H1 (cell line): ENCODE measurements around the gene BCAP31.

Experiments used
- EP300 ChIP-seq, 2 experiments: IDR thresholded peaks; 1 replicate in 1 of 2; 2 replicates in 1 of 2; pipeline ENCODE4 v1.6.1; 2011 to 2012; ENCODE audit warnings: low read depth in 2 of 2, low read length in 2 of 2, mild to moderate bottlenecking in 2 of 2, borderline replicate concordance in 1 of 2, inconsistent platforms in 1 of 2, moderate library complexity in 1 of 2
- EZH2 ChIP-seq: fragments of 200-600 bp; sonication (generic); IDR thresholded peaks from 2 replicates; pipeline ENCODE4 v1.7.1; 2012; ENCODE audit warnings: low read depth, mild to moderate bottlenecking, moderate library complexity, low read length, inconsistent platforms; ENCODE audit not compliant: severe bottlenecking
- GABPA ChIP-seq: IDR thresholded peaks from 2 replicates; pipeline ENCODE4 v1.6.1; 2011; ENCODE audit warnings: mild to moderate bottlenecking, low read length, moderate library complexity, borderline replicate concordance; ENCODE audit not compliant: insufficient read depth
- POLR2A ChIP-seq, 2 experiments: IDR thresholded peaks; 1 replicate in 1 of 2; 2 replicates in 1 of 2; pipeline ENCODE4 v1.6.1; 2011; ENCODE audit warnings: low read depth in 2 of 2, low read length in 2 of 2, mild to moderate bottlenecking in 2 of 2; ENCODE audit errors: control extremely low read depth in 1 of 2
- RAD21 ChIP-seq, 2 experiments: IDR thresholded peaks in 1 of 2; conservative IDR thresholded peaks in 1 of 2; 2 replicates each; pipeline ENCODE4 v1.6.1; 2011; ENCODE audit warnings: low read depth in 2 of 2, low read length in 2 of 2, improper control_type of control experiment in 1 of 2, inconsistent platforms in 1 of 2, mild to moderate bottlenecking in 1 of 2, moderate library complexity in 1 of 2
- RFX5 ChIP-seq: IDR thresholded peaks from 2 replicates; pipeline ENCODE4 v1.6.1; 2011; ENCODE audit warnings: low read depth, low read length, improper control_type of control experiment, borderline replicate concordance
- SIN3A ChIP-seq, 2 experiments: IDR thresholded peaks in 1 of 2; conservative IDR thresholded peaks in 1 of 2; 2 replicates each; pipeline ENCODE4 v1.6.1; 2011 to 2012; ENCODE audit warnings: low read length in 2 of 2, improper control_type of control experiment in 1 of 2, low read depth in 1 of 2, mild to moderate bottlenecking in 1 of 2
- ZNF274 ChIP-seq: IDR thresholded peaks from 2 replicates; pipeline ENCODE4 v1.7.0; 2012; ENCODE audit warnings: low read length, borderline replicate concordance; ENCODE audit errors: extremely low read depth
- TF ChIP-seq, protein P1 (sequence below): IDR thresholded peaks from 2 replicates; pipeline ENCODE4 v1.6.1; 2012; ENCODE audit warnings: inconsistent platforms
- TF ChIP-seq, protein P2 (sequence below), 3 experiments: IDR thresholded peaks; 1 replicate in 2 of 3; 2 replicates in 1 of 3; pipeline versions ENCODE4 v1.5.1 to v1.6.1; 2011; ENCODE audit warnings: low read length in 3 of 3, mild to moderate bottlenecking in 3 of 3, inconsistent platforms in 2 of 3, low read depth in 1 of 3, moderate library complexity in 1 of 3; ENCODE audit not compliant: insufficient read depth in 1 of 3; ENCODE audit errors: control extremely low read depth in 1 of 3

DNA sequence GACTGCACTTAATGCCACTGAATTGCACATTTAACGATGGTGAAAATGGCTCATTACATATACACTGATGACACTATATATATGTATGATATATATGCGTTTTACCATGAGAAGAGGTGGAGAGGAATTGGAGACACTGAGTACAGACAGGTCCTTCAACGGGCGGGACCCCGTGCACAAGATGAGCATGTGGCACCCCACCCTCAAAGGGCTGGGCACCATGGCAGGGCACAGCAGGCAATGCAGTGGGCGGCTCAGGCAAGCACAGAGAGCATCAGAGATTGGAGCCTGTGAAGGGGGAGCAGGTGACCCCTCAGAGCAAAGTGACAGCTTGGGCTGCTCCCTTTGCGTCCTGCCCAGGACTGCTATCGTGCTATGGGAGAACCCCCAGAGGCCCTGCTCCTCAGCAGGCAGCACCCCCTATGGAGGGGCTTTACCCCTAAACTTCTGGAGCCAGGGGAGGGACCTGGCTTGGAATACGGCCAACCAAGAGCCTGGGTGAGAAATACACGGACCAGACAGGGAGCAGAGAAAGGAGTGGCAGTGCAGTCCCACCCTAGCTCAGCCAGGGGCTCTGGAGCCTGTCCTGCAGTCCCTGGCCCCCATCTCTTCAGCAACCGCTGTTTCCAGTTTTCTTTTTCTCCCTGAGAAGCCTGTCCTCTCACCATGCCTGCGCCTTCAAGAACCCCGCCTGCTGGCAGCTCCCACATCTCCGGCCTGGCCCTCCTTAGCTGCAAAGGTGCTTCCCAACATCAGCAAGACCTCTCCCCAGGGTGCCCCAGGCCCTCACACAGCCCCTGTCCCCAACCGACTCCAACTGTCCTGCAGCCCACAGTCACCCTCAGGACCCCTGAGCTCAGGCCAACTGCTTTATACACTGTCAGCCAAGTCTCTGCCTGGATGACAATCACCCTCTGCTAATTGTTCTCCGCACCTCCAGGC, 26.0 kb downstream of the BCAP31 start:
- TF ChIP-seq RAD21 (IDR thresholded peaks at IDR 0.05 in 1 of 2, conservative IDR thresholded peaks at IDR 0.05 in 1 of 2; ENCODE audit: low read depth in 2 of 2, low read length in 2 of 2) (no peak), EZH2 (no peak), GABPA (no peak), EP300 (IDR thresholded peaks at IDR 0.05; ENCODE audit: borderline replicate concordance in 1 of 2, low read depth in 2 of 2, low read length in 2 of 2) (no peak), POLR2A (IDR thresholded peaks at IDR 0.05; ENCODE audit: control extremely low read depth in 1 of 2, low read depth in 2 of 2, low read length in 2 of 2) (peak in 1 of 2 experiments; percentile 21; a peak in 1 of 3 replicates), RFX5 (no peak), SIN3A (conservative IDR thresholded peaks at IDR 0.05 in 1 of 2, IDR thresholded peaks at IDR 0.05 in 1 of 2; ENCODE audit: low read depth in 1 of 2, low read length in 2 of 2) (no peak), ZNF274 (no peak)
- TF ChIP-seq, protein P1, sequence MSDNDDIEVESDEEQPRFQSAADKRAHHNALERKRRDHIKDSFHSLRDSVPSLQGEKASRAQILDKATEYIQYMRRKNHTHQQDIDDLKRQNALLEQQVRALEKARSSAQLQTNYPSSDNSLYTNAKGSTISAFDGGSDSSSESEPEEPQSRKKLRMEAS, result no peak
- TF ChIP-seq, protein P2, sequence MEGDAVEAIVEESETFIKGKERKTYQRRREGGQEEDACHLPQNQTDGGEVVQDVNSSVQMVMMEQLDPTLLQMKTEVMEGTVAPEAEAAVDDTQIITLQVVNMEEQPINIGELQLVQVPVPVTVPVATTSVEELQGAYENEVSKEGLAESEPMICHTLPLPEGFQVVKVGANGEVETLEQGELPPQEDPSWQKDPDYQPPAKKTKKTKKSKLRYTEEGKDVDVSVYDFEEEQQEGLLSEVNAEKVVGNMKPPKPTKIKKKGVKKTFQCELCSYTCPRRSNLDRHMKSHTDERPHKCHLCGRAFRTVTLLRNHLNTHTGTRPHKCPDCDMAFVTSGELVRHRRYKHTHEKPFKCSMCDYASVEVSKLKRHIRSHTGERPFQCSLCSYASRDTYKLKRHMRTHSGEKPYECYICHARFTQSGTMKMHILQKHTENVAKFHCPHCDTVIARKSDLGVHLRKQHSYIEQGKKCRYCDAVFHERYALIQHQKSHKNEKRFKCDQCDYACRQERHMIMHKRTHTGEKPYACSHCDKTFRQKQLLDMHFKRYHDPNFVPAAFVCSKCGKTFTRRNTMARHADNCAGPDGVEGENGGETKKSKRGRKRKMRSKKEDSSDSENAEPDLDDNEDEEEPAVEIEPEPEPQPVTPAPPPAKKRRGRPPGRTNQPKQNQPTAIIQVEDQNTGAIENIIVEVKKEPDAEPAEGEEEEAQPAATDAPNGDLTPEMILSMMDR (IDR thresholded peaks at IDR 0.05; ENCODE audit: control extremely low read depth in 1 of 3, insufficient read depth in 1 of 3, low read depth in 1 of 3, low read length in 3 of 3), result no peak
